Erythroblast (primary cell): Measurements from ENCODE around the gene CAPN13.

Source experiments
- GATA1 ChIP-seq: IDR thresholded peaks from 2 replicates; pipeline ENCODE4 v1.6.1; 2011; ENCODE audit warnings: low read depth, mild to moderate bottlenecking, control low read depth, low read length, moderate library complexity
- POLR2A ChIP-seq: IDR thresholded peaks from 2 replicates; pipeline ENCODE4 v1.6.1; 2011; ENCODE audit warnings: mild to moderate bottlenecking, low read length

DNA sequence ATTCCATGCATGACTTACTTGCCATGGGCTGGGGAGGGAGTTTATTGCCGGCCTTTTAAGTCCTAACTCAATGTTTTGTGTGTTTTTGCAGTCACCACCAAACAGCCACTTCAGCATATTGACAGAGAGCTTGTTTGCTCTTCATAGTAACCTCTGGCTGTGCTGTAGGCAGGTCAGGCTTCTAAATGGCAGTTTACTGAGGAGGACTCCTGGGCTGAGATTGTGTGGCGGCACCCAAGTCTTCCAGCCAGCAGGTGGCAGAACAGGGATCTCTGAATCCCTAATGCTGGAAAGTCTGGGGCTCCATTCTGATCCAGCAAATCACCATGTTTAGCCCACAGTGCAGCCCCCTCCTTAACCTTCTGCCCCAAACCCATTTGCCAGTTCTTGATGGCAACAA, 121.2 kb downstream of the CAPN13 start:
- TF ChIP-seq POLR2A (no peak), GATA1 (no peak)
